Measurements from ENCODE around the gene OR9Q1.

GRCh38 chr11:58086528-58086927 lies 62.8 kb downstream of the OR9Q1 start:
- TF ChIP-seq CTCF (conservative IDR thresholded peaks at IDR 0.05; ENCODE audit: low read depth, low read length): no peak
- no peak for TF ChIP-seq EZH2 (IDR thresholded peaks at IDR 0.05; ENCODE audit: low read length, unreplicated experiment)
- TF ChIP-seq EZH2phosphoT487 (IDR thresholded peaks at IDR 0.05; ENCODE audit: borderline replicate concordance, low read length): no peak
